Endodermal cell (in vitro differentiated cells): ENCODE results near the gene PRDM1. TPM values are rescaled to one million over a fixed set of nuclear protein-coding genes. Genes with fewer than 3 reads are reported as not detected.

Experiments
- DNase-seq: peaks from one replicate; pipeline ENCODE4 v3.0.0-alpha.2; 2017
- H3K27ac ChIP-seq: 2 replicates; pipeline ENCODE4 v1.5.1; 2013; ENCODE audit warnings: mild to moderate bottlenecking, low read depth, low read length, moderate library complexity
- H3K27me3 ChIP-seq: 2 replicates; pipeline ENCODE4 v1.6.1; 2013; ENCODE audit warnings: mild to moderate bottlenecking, low read length, moderate library complexity; ENCODE audit not compliant: insufficient read depth, control insufficient read depth, poor library complexity, severe bottlenecking
- H3K36me3 ChIP-seq: 2 replicates; pipeline ENCODE4 v1.7.0; 2013; ENCODE audit warnings: mild to moderate bottlenecking, low read length, moderate library complexity; ENCODE audit not compliant: control insufficient read depth, insufficient read depth
- H3K4me1 ChIP-seq: one replicate; pipeline ENCODE4 v1.7.0; 2013; ENCODE audit warnings: low read length; ENCODE audit not compliant: control insufficient read depth, insufficient read depth
- H3K4me3 ChIP-seq: 2 replicates; pipeline ENCODE4 v1.5.1; 2013; ENCODE audit warnings: mild to moderate bottlenecking, low read length, moderate library complexity
- H3K9ac ChIP-seq: 2 replicates; pipeline ENCODE4 v1.6.1; 2013; ENCODE audit warnings: mild to moderate bottlenecking, low read length, moderate library complexity; ENCODE audit not compliant: poor library complexity, severe bottlenecking; ENCODE audit errors: extremely low read depth
- H3K9me3 ChIP-seq: 2 replicates; pipeline ENCODE4 v1.6.1; 2013; ENCODE audit warnings: mild to moderate bottlenecking, low read length, moderate library complexity; ENCODE audit not compliant: control insufficient read depth
- H3K27ac Mint-ChIP-seq: 2 replicates; pipeline ENCODE4 v1.8.0; 2020; ENCODE audit warnings: mixed read lengths
- H3K27me3 Mint-ChIP-seq: 2 replicates; pipeline ENCODE4 v1.8.0; 2021; ENCODE audit warnings: mild to moderate bottlenecking, mixed read lengths; ENCODE audit not compliant: insufficient read depth
- H3K36me3 Mint-ChIP-seq: 2 replicates; pipeline ENCODE4 v1.8.0; 2020; ENCODE audit warnings: low read depth, mixed read lengths
- H3K4me1 Mint-ChIP-seq: 2 replicates; pipeline ENCODE4 v1.8.0; 2020; ENCODE audit warnings: mixed read lengths
- H3K4me3 Mint-ChIP-seq: 2 replicates; pipeline ENCODE4 v1.8.0; 2020; ENCODE audit warnings: mild to moderate bottlenecking, moderate library complexity, mixed read lengths
- H3K9me3 Mint-ChIP-seq: 2 replicates; pipeline ENCODE4 v1.8.0; 2020; ENCODE audit warnings: mild to moderate bottlenecking, mixed read lengths
- WGBS, 2 experiments: methylation state at CpG; one replicate each; pipeline versions ENCODE4 v1.1.5 to v1.1.7; 2013; ENCODE audit warnings: missing lambda C conversion rate in 2 of 2, mixed read lengths in 1 of 2; ENCODE audit not compliant: insufficient coverage in 1 of 2, insufficient read length in 1 of 2; 5-methylcytosine and 5-hydroxymethylcytosine counted together
- total RNA-seq, 2 donors: library from RNA; stranded (reverse); fragmentation: NEBNext Ultra II Directional in 1 of 2; extraction: Animal tissue kit (Norgen Biotek cat#: 25700) in 1 of 2; gene quantifications; 2 replicates in 1 of 2; 3 replicates in 1 of 2; pipeline ENCODE4 v1.2.1, GENCODE V29; 2021
- TF ChIP-seq, protein P1 (sequence below): fragments of 200-600 bp; sonication (generic); conservative IDR thresholded peaks from 2 replicates; pipeline ENCODE4 v1.5.0; 2021; ENCODE audit warnings: antibody characterized with exemption, mild to moderate bottlenecking

Gene PRDM1
- total RNA-seq, 2 donors from 2014 or later, result 54.0 to 74.3 TPM

DNA sequence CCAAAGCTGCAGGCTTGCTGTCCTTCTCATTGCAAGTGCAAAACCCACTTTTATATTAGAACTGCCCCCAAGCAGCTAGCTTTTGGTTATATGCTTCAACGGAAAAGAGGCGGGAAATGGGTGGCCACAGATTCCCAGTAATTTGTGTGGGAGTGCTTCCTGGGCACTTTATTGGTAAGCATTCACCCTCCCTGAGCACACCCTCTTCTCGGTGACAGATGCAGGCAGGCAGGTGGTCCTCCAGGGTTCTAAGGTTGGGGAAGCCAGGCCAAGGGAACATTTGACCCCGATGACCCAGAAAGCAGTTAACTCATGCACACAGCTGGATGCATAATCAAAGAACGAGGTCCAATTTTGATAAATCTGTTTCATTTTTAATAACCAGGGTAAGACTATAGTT is 29.1 kb downstream of the PRDM1 start:
- no peak overlapping the region for H3K27ac ChIP-seq
- H3K4me1 ChIP-seq, result no peaks in the 10 kb centered on the region
- Mint-ChIP-seq H3K4me1 (peaks cover 2% of the 10 kb centered on the region), H3K27me3 (peaks cover 4% of the 10 kb centered on the region), H3K27ac (no peak overlapping the region), H3K36me3 (no peaks in the 10 kb centered on the region), H3K4me3 (no peak overlapping the region), H3K9me3 (no peaks in the 10 kb centered on the region)
- H3K9ac ChIP-seq, result no peak overlapping the region
- H3K27me3 ChIP-seq, result no peaks in the 10 kb centered on the region
- H3K4me3 ChIP-seq, result no peak overlapping the region
- WGBS, 2 experiments, result 96 to 100% methylated on average over 5 of the region's 5 CpGs
- no peak for DNase-seq
- TF ChIP-seq, protein P1, sequence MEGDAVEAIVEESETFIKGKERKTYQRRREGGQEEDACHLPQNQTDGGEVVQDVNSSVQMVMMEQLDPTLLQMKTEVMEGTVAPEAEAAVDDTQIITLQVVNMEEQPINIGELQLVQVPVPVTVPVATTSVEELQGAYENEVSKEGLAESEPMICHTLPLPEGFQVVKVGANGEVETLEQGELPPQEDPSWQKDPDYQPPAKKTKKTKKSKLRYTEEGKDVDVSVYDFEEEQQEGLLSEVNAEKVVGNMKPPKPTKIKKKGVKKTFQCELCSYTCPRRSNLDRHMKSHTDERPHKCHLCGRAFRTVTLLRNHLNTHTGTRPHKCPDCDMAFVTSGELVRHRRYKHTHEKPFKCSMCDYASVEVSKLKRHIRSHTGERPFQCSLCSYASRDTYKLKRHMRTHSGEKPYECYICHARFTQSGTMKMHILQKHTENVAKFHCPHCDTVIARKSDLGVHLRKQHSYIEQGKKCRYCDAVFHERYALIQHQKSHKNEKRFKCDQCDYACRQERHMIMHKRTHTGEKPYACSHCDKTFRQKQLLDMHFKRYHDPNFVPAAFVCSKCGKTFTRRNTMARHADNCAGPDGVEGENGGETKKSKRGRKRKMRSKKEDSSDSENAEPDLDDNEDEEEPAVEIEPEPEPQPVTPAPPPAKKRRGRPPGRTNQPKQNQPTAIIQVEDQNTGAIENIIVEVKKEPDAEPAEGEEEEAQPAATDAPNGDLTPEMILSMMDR, result no peak
- no peaks in the 10 kb centered on the region for H3K9me3 ChIP-seq
- no peaks in the 10 kb centered on the region for H3K36me3 ChIP-seq

DNA sequence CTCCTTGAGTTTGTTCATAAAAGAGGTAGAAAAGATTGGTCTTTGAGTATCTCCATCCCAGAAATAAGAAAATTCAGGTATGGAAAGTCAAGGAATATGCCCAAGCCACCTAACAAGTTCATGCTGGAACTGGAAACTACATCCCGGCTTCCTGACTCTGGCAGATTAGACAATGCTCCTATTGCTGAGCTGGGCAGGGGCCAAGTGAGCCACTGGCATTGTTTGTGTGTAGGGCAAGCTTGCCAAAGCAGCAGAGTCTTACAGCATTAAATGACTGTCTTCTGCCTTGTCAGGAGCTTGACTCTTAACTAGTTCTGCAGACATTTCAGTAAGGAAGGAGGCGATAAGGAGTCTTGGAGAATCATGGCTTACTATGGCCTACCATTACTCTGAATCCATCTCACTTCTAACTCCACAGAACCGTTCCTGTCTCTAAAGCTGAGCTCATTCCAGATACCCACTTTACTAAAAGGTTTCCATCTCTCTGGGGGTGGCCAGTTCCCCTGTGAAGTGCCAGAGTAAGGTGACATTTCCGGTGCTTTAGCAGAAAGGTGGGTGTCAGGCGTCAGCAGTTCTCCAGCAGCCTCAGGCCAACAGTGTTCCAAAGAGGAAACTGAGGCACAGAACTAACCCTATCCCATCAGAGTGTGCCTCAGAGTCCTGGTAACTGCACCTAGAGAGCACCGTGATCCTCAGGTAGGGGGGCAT is 30.1 kb downstream of the PRDM1 start:
- no peak overlapping the region for H3K9ac ChIP-seq
- no peak overlapping the region for H3K4me3 Mint-ChIP-seq
- peaks cover 2% of the 10 kb centered on the region for H3K4me1 Mint-ChIP-seq
- H3K9me3 ChIP-seq, result no peaks in the 10 kb centered on the region
- TF ChIP-seq, protein P1, result no peak
- 94 to 97% methylated on average over 4 to 6 of the region's 6 CpGs for WGBS, 2 experiments
- no peaks in the 10 kb centered on the region for H3K4me1 ChIP-seq
- H3K4me3 ChIP-seq, result no peak overlapping the region
- H3K27me3 ChIP-seq, result no peaks in the 10 kb centered on the region
- DNase-seq, result no peak
- peaks cover 4% of the 10 kb centered on the region for H3K27me3 Mint-ChIP-seq
- no peak overlapping the region for H3K27ac ChIP-seq
- no peaks in the 10 kb centered on the region for H3K36me3 ChIP-seq
- H3K9me3 Mint-ChIP-seq, result no peaks in the 10 kb centered on the region
- no peaks in the 10 kb centered on the region for H3K36me3 Mint-ChIP-seq
- H3K27ac Mint-ChIP-seq, result no peak overlapping the region

DNA sequence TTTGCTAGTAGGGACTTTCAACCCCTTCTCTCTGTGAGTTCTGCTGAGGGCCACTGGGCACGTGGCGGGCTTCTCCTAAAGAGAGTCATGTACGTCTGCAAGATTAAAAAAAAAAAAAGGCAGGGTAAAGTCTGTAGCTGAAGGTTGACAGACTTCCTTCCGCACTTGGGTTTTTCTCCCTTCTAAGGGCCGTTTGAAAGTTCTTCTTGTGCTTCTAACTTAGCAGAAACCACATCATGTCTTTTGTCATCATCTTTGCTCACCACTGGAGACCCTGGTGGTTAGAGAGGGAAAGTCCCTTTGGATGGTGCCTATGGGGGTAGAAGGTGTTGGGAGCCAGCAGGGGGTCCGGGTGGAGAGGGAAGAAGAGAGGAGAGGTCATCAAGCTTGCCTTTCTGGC is 31.4 kb downstream of the PRDM1 start:
- Histone ChIP-seq H3K27me3 (no peaks in the 10 kb centered on the region), H3K36me3 (no peaks in the 10 kb centered on the region), H3K9me3 (no peaks in the 10 kb centered on the region), H3K9ac (no peak overlapping the region), H3K4me3 (no peak overlapping the region), H3K27ac (no peak overlapping the region), H3K4me1 (no peaks in the 10 kb centered on the region)
- Mint-ChIP-seq H3K27ac (no peak overlapping the region), H3K36me3 (no peaks in the 10 kb centered on the region), H3K4me3 (no peak overlapping the region), H3K27me3 (peaks cover 4% of the 10 kb centered on the region), H3K4me1 (peaks cover 2% of the 10 kb centered on the region), H3K9me3 (no peaks in the 10 kb centered on the region)
- TF ChIP-seq, protein P1, result peak; percentile 32
- DNase-seq, result no peak
- 90 to 100% methylated on average over 2 to 6 of the region's 6 CpGs for WGBS, 2 experiments
